Stimulated activated CD4-positive, alpha-beta T cell treated with anti-CD3 and anti-CD28 coated beads, Interleukin-4, amount 100 ng/mL, for 24 hours (primary cell): ENCODE results near the gene PEX13.
"Not testable (repeated sequence)": the region's sequence is repeated elsewhere in the genome, so short reads cannot be mapped to it uniquely, and the experiment has no call there.

Source experiments
- DNase-seq: peaks from one replicate; pipeline ENCODE4 v3.0.0-alpha.2; 2020

PEX13 gene

GRCh38 chr2:61009355-61009754 is 8.2 kb upstream of the PEX13 start:
- DNase-seq, result no peak

GRCh38 chr2:61011678-61012077 is 5.8 kb upstream of the PEX13 start:
- no peak for DNase-seq

GRCh38 chr2:61012303-61012702 is 5.2 kb upstream of the PEX13 start:
- not testable (repeated sequence) for DNase-seq

GRCh38 chr2:61013382-61013781 is 4.1 kb upstream of the PEX13 start:
- DNase-seq, result no peak

DNA sequence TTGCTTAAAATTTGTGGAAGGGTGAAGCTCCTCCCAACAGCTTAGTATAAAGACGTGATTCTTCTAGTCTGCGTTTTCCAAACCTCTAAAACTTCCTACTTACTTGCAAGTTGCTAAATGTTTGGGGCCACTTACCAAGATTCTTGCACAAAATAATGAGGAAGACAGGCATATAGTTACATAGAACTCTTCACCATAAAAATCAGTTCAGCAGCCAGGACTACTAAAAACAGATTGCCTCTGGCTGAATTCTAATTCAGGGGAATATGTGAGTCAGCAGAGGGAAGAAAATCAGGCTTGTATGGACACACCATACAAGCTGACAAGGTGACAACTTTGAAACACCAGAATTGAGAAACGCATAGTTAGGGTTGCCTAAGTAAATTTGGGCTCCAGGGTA is 2.8 kb upstream of the PEX13 start:
- no peak for DNase-seq

DNA sequence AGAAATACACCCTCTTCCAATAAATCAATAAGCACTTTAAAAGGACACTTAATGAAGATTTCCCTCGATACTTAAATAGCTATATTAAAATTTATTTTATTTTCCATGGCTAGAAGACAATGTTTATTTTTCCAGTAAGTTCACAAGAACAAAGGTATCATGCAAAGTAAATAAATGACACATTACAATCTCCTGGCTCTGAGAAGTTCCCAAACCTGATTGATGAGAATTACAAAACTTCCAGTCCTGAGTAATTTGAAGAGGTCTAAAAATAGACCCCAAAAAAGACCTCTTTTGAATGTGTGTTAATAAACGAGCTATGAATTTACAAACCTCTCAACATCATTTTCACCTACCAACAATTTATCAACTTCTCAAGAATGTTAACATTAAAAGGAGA is 1.5 kb upstream of the PEX13 start:
- no peak for DNase-seq

GRCh38 chr2:61016392-61017002 is 1.0 kb upstream of the PEX13 start:
- peak; percentile 50 for DNase-seq

GRCh38 chr2:61017003-61017555 is 441 bp upstream of the PEX13 start:
- DNase-seq, result peak; percentile 73

- no peak for DNase-seq
Observed at GRCh38 chr2:61018318-61018755, 817 bp downstream of the PEX13 start.

- no peak for DNase-seq
Observed at GRCh38 chr2:61018798-61019197, 1.3 kb downstream of the PEX13 start.

GRCh38 chr2:61021228-61021660 is 3.7 kb downstream of the PEX13 start:
- DNase-seq, result no peak

DNA sequence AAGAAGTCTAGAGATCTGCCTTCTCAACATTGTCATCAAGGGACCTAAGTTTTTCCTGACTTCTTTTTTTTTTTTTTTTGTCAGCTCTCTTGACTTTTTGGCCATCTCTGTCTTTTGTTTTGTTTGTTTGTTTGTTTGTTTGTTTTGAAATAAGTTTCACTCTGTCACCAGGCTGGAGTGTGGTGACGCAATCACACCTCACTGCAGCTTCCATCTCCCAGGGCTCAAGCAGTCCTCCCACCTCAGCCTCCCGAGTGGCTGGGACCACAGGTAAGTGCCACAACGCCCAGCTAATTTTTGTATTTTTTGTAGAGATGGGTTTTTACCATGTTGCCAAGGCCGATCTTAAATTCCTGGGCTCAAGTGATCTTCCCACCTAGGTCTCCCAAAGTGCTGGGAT is 6.2 kb downstream of the PEX13 start:
- no peak for DNase-seq

GRCh38 chr2:61029533-61029932 is 12.0 kb downstream of the PEX13 start:
- no peak for DNase-seq

DNA sequence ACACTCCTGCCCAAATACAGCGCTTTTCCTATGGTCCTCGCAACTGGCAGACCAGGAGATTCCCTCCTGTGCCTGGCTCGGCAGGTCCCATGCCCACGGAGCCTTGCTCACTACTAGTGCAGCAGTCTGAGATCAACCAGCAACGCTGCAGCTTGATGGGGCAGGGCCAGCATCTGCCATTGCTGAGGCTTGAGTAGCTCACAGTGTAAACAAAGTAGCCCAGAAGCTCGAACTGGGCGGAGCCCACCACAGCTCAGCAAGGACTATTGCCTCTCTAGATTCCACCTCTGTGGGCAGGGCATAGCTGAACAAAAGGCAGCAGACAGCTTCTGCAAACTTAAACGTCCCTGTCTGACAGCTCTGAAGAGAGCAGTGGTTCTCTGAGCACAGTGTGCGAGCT is 17.1 kb downstream of the PEX13 start:
- DNase-seq, result not testable (repeated sequence)

GRCh38 chr2:61036643-61037042 is 19.1 kb downstream of the PEX13 start:
- not testable (repeated sequence) for DNase-seq

DNA sequence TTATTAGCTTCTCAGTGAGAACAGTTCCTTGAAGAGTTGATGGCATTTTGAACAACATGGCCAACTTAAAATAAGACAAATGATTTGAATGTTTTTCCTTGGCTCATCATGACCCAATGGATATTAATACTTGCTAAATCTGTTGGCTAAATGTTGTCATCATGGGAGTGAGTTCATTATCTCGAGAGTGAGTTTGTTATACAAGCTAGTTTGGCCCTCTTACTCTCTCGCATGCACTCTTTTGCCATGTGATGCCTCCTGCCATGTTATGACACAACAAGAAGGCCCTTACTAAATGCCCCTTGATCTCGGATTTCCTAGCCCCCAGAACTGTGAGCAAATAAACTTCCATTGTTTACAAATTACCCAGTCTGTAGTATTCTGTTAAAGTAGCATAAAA is 25.3 kb downstream of the PEX13 start:
- no peak for DNase-seq

GRCh38 chr2:61044636-61045035 is 27.1 kb downstream of the PEX13 start:
- DNase-seq, result no peak

DNA sequence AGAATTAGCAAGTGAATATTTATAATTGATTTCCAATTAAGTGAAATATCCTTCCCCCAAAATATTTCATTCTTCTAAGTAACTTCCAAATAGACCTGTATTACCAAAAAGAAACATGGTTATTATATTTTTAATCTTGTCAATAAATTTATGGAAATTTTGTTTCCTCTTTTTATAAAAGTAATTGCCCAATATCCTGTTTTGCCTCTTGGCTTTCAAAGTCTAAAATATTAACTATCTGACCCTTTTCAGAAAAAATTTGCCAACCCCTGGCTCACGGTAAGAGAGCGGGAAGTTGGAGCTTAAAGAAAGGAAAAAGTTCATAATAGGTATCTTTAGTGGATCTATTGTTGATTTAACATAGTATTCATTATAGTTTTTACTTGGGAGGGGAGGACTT is 27.7 kb downstream of the PEX13 start:
- no peak for DNase-seq

GRCh38 chr2:61045999-61046398 is 28.5 kb downstream of the PEX13 start:
- DNase-seq, result no peak

GRCh38 chr2:61055557-61055956 is 38.0 kb downstream of the PEX13 start:
- DNase-seq, result no peak

DNA sequence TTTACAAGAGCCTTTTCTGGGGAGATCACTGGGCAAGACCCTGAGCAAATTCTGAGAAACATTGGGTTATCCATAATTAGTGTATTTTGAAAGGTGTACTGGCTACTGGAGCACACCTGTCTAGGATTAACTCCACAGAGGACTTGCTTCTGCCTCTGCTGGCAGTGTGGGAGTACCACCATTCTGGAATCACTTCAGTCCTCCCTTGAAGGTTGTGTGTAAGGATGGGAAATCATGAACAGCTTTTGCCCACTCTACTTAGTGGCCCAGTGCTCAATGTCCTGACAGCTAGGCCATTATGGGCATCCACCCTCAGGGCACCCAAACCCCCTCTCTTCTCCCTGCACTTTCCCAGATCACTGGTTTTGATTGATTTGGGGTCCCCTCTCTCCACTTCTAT is 40.0 kb downstream of the PEX13 start:
- DNase-seq, result no peak

DNA sequence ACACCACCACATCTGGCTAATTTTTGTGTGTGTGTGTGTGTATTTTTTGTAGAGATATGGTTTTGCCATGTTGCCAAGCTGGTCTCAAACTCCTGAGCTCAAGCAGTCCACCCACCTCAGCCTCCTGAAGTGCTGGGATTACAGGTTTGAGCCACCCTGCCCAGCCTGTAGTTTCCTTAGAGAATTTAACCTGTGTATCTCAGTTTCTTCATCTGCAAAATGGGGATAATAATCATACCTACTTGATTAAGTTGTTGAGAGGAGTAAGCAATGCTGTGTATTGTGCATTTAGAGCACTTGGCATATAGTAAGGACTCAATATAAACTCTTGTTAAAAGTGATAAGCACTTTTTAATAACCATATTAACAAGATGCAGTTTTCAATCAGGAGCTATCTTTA is 41.9 kb downstream of the PEX13 start:
- no peak for DNase-seq

- peak; percentile 80 for DNase-seq
Observed at GRCh38 chr2:61065714-61066709, 48.5 kb downstream of the PEX13 start, which contains the start of gene SANBR. TSS of gene SANBR (plus strand) at chr2:61065871. CDS start at chr2:61070351, 4,480 bp downstream.

DNA sequence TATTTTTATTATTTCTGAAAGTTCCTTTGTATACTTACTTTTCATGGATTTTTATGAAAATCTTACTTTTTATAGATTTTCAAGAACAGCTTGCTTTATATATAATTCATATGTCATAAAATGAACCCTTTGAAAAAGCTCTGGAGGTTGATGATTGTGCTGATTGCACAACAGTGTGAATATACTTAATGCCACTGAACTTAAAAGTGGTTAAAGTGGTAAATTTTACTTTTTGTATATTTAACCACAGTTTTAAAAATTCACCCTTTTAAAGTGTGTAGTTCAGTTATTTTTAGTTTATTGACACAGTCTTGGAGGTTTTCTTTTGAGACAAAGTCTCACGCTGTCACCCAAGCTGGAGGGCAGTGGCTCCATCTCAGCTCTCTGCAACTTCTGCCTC is 56.6 kb downstream of the PEX13 start:
- no peak for DNase-seq
